EH (cell line): Measurements from ENCODE around the gene RAB40AL.
"Not testable (repeated sequence)": the region's sequence is repeated elsewhere in the genome, so short reads cannot be mapped to it uniquely, and the experiment has no call there.

ENCODE experiments used
- DNase-seq: peaks from one replicate; pipeline ENCODE4 v3.0.0-alpha.2; 2015; ENCODE audit warnings: low read depth

Gene RAB40AL, protein sequence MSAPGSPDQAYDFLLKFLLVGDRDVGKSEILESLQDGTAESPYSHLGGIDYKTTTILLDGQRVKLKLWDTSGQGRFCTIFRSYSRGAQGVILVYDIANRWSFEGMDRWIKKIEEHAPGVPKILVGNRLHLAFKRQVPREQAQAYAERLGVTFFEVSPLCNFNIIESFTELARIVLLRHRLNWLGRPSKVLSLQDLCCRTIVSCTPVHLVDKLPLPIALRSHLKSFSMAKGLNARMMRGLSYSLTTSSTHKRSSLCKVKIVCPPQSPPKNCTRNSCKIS

DNA sequence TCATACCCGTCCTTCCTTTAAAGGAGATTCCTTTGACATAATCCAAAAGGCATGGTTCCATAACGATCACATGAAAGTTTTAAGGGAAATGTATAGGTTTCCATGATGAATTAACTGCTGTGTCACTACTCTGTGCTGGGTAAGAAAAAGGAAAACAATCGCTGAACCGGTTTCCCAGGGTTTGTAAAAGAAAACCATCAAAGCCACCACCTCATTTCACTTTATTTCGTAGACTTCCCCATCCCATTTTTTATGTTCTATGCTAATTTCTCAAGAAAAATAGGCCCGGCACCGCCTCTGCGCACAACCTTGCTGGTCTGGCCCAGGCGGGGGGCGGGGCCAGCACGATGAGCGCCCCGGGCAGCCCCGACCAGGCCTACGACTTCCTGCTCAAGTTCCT, at the start of gene RAB40AL:
Gene RAB40AL (plus strand): TSS at position 301 of the 400 bp plus-strand sequence. CDS start 47 bp downstream, at position 348.
- DNase-seq: not testable (repeated sequence)

DNA sequence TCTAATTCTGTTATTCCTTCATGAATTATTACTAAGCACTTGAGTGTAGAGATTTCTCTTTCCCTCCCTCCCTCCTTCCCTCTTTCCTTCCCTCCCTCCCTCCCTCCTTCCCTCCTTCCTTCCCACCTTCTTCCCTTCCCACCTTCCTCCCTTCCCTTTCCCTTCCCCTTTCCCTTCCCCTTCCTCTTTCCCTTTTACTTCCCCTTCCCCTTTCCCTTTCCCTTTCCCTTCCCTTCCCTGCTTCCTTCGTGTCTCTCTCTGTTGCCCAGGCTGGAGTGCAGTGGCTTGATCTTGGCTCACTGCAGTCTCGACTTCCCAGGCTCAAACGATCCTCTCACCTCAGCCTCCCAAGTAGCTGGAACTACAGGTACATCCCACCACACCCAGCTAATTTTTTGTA, 49.4 kb upstream of the RAB40AL start:
- no peak for DNase-seq

- DNase-seq: no peak
Observed at GRCh38 chrX:102892103-102892502, 45.0 kb upstream of the RAB40AL start.

GRCh38 chrX:102899940-102900916, 36.8 kb upstream of the RAB40AL start:
- peak; percentile 76 for DNase-seq

GRCh38 chrX:102902355-102902754, 34.7 kb upstream of the RAB40AL start:
- DNase-seq: no peak

DNA sequence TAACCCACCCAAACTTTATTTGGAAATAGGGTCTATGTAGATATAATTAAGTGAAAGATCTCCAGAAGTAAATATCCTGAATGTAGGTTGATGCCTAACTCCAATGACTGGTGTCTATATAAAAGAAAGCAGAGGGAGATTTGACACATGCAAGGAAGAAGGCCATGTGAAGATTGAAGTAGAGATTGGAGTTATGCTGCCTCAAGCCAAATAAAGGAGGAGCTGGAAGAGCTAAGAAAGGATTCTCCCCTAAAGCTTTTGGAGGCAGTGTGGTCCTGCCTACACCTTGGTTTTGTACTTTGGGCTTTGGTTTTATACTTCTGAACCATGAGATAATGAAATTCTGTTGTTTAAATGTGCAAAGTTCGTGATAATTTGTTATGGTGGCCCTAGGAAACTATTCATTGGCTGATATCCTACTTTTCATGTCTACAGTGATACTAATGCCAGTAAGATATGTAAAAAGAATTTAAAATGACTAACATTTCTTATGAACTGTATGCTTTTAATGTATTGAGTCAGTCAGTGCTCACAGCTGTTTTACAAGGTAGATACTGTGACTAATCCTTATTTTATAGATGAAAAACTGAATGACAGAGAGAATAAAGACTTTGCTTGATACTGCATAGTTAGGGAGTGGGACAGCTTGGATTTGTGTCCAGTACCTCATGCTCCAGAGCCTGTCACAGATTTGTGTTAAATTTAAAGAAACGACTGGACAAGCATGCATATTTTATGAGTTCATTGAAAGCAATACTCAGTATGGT, 5.9 kb upstream of the RAB40AL start:
- peak; percentile 40 for DNase-seq

DNA sequence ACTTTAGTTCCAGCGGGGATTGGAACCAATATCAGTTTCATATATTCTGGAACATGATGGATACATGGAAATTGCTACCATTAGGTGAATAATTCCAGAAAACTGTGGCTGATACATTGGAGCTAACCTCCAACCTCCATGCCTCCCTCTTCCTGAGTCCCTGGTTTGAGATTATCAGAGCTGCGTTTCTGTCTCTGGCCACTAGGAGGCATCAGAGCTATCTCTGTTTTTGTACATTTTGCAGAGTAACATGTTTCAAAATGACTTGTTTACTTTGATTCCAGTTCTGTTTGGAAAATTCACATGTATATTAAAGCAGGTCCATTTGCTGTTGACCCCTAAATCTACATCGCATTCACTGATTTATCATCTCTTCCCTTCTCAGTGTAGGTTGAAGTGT, 2.4 kb upstream of the RAB40AL start:
- DNase-seq: peak; percentile 39

- peak; percentile 56 for DNase-seq
Observed at GRCh38 chrX:102950908-102951866, 14.1 kb downstream of the RAB40AL start.

- peak; percentile 71 for DNase-seq
Observed at GRCh38 chrX:102957751-102958150, 20.7 kb downstream of the RAB40AL start.

GRCh38 chrX:102958794-102959193, 21.7 kb downstream of the RAB40AL start:
- DNase-seq: peak; percentile 45

DNA sequence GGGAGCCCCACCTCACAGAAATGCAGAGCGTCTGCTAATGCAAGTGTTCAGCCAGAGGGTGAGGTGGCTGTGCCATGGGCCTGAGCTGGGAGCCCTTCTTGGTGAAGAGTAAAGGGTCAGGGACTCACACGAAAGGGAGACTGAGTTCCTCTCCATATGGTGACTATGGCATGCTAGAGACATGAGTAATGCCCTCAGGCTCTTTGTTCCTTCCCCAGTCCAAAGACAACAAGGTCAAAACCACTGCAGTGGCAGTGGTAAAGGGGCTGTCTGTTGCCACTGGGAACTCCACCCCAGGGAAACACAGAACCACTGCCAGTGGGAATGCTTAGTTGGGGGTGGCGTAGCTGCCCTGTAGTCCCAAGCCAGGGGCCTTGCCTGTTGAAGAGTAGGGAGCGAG, 22.4 kb downstream of the RAB40AL start:
- peak; percentile 97 for DNase-seq

DNA sequence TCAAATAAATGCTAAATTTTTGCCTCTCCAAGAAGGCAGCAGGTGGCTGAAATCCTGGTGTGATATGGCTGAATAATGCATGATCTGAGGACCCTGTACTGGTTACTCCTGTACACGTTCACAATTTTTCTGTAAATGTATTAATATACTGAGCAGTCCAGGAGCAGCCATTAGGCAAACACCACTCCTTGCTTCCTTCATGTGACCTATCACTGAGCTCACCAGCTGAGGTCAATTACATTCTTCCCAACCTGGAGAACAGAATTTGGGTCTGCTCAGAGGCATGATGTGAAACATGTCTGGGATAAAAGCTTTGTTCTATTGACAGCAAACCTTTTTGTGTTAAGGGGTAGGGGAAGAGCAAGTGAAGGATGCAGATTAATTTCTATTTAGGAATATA, 26.9 kb downstream of the RAB40AL start:
- no peak for DNase-seq

DNA sequence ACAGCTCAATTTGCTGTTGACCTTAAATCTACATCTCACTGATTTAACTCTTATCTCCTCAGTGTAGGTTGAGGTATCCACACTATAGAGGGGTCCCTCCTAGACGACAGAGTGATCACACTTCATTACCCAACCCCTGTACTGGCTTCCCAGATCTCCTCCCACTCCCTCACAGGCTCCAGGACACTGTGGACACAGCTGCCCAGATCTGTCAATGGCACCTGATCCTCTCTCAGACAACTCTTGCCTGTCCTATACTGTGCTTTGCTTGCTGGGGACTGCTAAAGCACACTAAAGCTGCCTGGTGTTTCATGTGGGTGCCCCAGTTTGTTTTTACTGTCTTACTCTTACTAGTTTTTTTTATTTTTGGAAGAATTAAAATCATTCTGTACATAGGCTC, 27.9 kb downstream of the RAB40AL start:
- no peak for DNase-seq

DNA sequence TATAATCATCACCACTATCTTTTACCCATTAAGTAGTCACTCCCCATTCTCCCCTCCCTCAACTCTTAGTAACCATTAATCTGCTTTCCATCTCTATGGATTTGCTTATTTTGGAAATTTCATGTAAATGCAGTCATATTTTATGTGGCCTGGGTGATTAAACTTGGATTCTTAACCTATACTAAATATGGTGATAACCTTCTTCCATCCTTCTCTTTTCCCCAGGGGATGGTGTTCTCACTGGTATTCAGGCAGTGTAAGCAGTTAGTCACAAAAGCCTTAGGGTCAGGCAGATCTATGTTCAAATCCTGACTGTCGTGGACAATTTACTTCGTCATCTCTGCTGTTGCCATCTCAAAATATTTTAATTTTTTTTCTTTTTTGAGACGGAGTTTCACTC, 29.6 kb downstream of the RAB40AL start:
- DNase-seq: peak; percentile 91

- peak; percentile 81 for DNase-seq
Observed at GRCh38 chrX:102968216-102968615, 31.1 kb downstream of the RAB40AL start.

DNA sequence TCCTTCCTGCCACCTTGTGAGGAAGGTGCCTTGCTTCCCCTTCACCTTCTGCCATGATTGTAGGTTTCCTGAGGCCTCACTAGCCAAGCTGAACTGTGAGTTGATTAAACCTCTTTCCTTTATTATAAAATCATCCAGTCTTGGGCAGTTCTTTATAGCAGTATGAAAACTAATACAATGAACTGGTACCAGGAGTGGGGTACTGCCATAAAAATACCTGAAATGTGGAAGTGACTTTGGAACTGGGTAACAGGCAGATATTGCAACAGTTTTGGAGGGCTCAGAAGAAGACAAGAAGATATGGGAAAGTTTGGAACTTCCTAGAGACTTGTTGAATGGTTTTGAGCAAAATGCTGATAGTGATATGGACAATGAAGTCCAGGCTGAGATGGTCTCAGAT, 34.5 kb downstream of the RAB40AL start:
- not testable (repeated sequence) for DNase-seq

DNA sequence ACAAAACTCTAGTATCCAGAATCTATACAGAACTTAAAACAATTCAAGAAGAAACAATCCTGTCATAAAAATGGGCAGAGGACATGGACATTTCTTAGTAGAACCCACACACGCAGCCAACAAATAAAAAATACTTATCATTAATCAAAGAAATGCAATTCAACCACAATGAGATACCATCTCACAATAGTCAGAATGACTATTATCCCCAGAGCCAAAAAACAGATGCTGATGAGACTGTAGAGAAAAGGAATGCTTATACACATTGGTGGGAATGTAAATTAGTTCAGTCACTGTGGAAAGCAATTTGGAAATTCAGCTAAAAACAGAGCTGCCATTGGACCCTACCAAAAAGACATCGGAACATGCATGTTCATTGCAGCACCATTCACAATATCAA, 37.9 kb downstream of the RAB40AL start:
- peak; percentile 82 for DNase-seq

DNA sequence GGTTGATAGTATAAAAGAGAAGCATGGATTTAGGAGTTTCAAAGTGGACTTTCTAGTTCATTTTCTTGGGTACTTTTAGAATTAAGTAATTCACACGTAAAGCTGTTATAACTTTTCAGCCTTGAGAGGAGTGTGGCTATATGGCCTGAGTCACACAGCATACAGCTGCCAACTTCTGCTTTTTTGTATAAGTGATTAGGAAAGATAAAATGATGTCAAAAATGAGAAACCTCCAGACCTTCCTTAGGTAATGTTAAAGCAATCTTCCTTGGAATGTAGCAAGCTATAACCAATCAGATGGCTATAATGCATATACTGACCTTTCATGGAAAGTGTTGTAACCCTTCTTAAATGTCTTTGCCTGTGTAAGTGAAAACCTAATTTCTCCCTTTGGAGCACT, 39.2 kb downstream of the RAB40AL start:
- peak; percentile 74 for DNase-seq

- peak; percentile 91 for DNase-seq
Observed at GRCh38 chrX:102976793-102977495, 39.9 kb downstream of the RAB40AL start.

GRCh38 chrX:102978594-102978993, 41.5 kb downstream of the RAB40AL start:
- DNase-seq: no peak
